ENCODE measurements around the gene GEMIN4.
"Not testable (repeated sequence)": the region's sequence is repeated elsewhere in the genome, so short reads cannot be mapped to it uniquely, and the experiment has no call there.

The GEMIN4 gene

GRCh38 chr17:703081-703875 is 48.8 kb downstream of the GEMIN4 start:
- no peak for DNase-seq (ENCODE audit: low read depth, low spot score)

GRCh38 chr17:700504-701094 is 51.5 kb downstream of the GEMIN4 start:
- no peak for DNase-seq (ENCODE audit: low read depth, low spot score)

GRCh38 chr17:699345-699744 is 52.7 kb downstream of the GEMIN4 start:
- no peak for DNase-seq (ENCODE audit: low read depth, low spot score)

GRCh38 chr17:698096-698495 is 54.0 kb downstream of the GEMIN4 start:
- not testable (repeated sequence) for DNase-seq (ENCODE audit: low read depth, low spot score)

- no peak for DNase-seq (ENCODE audit: low read depth, low spot score)
Observed at GRCh38 chr17:697682-698081, 54.4 kb downstream of the GEMIN4 start.

- DNase-seq (ENCODE audit: low read depth, low spot score) = no peak
Observed at GRCh38 chr17:696369-696768, 55.7 kb downstream of the GEMIN4 start.

Measured in activated CD4-positive, CD25-positive, alpha-beta regulatory T cell treated with anti-CD3 and anti-CD28 coated beads, Interleukin-2, amount 50 U/mL, for 16 hours (primary cell).